ENCODE results near the gene THSD7A.

Gene THSD7A, protein sequence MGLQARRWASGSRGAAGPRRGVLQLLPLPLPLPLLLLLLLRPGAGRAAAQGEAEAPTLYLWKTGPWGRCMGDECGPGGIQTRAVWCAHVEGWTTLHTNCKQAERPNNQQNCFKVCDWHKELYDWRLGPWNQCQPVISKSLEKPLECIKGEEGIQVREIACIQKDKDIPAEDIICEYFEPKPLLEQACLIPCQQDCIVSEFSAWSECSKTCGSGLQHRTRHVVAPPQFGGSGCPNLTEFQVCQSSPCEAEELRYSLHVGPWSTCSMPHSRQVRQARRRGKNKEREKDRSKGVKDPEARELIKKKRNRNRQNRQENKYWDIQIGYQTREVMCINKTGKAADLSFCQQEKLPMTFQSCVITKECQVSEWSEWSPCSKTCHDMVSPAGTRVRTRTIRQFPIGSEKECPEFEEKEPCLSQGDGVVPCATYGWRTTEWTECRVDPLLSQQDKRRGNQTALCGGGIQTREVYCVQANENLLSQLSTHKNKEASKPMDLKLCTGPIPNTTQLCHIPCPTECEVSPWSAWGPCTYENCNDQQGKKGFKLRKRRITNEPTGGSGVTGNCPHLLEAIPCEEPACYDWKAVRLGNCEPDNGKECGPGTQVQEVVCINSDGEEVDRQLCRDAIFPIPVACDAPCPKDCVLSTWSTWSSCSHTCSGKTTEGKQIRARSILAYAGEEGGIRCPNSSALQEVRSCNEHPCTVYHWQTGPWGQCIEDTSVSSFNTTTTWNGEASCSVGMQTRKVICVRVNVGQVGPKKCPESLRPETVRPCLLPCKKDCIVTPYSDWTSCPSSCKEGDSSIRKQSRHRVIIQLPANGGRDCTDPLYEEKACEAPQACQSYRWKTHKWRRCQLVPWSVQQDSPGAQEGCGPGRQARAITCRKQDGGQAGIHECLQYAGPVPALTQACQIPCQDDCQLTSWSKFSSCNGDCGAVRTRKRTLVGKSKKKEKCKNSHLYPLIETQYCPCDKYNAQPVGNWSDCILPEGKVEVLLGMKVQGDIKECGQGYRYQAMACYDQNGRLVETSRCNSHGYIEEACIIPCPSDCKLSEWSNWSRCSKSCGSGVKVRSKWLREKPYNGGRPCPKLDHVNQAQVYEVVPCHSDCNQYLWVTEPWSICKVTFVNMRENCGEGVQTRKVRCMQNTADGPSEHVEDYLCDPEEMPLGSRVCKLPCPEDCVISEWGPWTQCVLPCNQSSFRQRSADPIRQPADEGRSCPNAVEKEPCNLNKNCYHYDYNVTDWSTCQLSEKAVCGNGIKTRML (N-terminal part only)

DNA sequence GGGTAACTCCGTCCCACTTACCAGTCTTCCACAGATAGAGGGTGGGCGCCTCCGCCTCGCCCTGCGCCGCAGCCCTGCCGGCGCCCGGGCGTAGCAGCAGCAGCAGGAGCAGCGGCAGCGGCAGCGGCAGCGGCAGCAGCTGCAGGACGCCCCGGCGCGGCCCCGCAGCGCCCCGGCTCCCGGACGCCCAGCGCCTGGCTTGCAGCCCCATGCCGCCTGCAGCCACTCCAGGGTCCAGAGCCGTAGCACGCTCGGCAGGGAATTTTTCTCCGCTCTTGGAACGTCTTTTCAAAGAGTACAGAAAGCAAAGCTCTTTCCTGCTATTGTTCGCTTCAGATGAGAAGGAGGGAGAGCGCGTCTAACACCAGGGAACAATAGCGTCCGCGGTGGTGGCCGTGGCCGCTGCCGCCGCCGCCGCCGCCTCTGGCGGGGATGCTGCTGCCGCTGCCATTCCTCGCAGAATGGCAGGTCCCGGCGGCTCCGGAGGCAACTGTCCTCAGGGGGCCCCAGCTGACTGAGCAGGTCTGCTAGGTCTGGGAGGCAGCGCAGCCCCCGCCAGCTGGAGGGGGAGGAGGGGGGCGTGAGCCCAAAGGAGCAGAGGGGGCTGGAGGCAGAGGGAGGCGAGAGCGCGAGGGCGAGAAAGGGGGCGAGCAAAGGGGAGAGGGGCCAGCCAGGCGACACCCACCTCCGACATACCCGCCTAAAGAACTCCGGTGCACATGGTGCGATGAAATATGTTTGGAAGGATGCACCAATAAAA is at the start of gene THSD7A:
Gene THSD7A (minus strand): TSS at position 463 of the 760 bp plus-strand sequence. CDS start 252 bp downstream, at position 211.
- FAIRE-seq, result no peak

DNA sequence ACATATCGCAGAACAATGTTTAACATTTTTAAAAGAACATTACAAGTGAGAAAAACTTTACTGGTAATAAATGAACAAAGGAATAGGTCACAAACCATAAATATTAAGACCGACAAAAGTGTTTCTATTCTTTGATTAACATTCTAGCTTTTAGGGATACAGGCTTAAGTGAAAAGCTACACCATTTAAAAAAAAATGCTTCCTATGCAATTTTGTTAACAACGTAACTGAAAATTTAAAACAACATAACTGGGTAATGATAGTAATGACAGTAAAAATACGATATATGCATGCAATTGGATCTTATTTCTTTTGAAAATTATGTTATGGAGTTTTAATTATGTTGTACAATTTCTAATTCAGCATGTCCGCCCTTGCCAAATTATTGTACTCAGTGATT is 49.7 kb upstream of the THSD7A start:
- peak; percentile 31 for FAIRE-seq

DNA sequence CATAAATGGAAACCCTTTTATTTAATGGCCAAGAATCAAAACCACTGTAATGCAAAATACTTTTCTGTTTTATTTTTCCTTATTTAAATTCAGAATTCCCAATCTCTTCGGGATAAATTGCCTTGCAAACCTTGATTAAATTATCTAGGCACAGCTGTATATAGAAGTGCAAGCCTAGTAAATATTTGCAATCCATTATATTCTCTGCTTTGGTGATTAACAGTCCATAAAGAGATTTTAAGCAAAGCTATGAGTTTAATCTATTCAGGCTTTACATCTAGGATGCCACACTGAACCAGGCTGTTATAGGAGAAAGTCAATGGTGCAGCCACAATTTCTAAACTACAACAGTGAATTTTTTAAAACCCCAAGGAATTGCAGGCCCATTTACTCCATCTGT is 43.6 kb upstream of the THSD7A start:
- no peak for FAIRE-seq

DNA sequence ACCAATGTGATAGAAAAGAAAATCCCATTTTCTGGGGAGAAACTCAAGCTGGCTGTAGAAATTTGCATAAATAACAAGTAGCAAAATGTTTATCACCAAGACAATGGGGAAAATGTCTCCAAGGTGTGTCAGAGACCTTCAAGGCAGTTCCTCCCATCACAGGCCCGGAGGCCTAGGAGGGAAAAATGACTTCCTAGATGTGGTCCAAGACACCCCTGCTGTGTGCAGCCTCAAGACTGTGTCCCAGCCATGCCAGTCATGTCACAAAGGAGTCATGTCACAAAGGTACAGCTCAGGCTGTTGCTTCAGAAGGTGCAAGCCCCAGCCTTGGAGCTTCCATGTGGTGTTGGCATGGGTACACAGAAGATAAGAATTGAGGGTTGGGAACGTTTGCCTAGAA is 33.7 kb upstream of the THSD7A start:
- FAIRE-seq, result no peak

DNA sequence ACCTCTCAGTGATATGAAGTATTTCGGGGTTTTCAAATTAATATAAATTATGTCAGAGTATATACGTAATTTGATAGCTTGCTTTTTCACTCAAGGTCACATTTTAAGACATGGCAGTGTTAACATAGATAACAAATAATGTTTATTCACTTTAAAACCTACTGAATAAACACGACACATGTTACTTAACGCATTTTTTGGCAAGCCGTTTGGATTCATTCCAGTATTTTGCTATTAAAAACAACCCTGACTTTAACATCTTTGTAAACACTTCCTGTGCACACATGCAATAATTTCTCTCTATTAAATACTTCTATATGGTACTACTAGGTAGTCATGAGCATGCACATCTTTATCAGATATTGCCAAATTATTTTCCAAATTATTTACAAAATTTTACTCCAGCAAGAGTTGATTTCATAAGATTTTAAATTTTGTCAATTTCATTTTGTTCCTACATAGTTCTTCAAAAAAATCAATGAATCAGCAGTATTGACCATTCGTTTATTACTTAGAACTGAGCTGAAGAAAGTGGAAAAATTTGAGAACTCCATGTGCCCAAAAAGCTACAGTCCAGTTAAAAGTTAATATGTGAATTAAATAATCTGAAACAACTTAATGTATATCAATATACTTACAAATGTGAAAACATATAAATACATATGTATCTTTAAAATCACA is 26.8 kb upstream of the THSD7A start:
- FAIRE-seq, result no peak

DNA sequence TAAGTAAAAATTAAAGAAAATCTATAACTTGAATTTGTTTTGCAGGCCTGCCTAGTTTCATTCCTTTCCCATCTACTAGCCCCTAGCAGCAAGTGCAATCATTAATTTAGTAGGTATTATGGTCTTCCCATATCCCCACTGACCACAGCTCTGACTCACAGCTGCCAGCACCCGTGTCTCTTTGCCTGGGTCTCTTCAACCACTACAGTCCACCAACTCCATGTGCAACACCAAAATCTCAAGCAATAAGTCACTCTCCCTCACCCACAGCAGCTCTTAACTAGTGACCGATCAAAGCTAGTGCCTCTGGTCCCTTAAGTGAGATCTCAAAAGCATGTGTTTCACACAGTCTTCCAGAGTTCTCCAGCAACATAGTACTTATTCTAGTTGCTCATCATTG is 26.0 kb upstream of the THSD7A start:
- no peak for FAIRE-seq

DNA sequence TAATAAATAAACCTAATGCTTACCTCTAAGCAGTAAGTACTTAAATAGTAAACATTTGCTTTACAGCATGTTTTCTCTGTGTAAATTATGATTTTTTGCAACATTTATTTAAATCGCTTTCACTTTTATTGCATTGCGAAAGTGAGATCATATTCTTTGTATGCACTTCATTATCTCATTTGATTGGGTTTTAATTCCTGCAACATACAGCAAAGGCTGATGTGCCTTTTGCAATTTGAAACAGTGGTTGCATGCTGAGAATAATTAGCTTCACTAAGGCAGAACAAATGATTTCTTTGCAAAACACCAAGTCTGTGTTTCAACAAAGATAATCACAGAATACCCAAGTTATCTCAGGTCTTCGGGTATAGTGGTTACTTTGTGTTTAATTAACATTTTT is 16.3 kb upstream of the THSD7A start:
- no peak for FAIRE-seq

DNA sequence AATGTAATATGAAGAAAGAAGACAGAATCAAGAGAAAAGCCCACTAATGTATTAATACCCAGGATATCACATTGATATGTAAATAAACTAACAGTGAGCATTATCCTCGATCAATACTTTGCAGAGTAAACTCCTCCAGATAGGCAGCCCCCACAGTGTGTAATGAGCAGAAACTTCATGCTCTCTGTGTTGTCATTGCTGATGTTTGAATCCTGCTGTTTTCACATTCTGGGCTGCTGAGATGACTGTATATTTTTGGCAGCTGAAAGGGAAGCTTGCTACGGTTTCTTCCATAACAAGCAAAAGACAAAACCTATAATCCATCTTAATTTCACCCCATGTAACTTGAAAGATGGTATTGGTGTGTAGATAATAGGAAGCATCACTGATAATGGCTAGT is 15.3 kb upstream of the THSD7A start:
- no peak for FAIRE-seq

DNA sequence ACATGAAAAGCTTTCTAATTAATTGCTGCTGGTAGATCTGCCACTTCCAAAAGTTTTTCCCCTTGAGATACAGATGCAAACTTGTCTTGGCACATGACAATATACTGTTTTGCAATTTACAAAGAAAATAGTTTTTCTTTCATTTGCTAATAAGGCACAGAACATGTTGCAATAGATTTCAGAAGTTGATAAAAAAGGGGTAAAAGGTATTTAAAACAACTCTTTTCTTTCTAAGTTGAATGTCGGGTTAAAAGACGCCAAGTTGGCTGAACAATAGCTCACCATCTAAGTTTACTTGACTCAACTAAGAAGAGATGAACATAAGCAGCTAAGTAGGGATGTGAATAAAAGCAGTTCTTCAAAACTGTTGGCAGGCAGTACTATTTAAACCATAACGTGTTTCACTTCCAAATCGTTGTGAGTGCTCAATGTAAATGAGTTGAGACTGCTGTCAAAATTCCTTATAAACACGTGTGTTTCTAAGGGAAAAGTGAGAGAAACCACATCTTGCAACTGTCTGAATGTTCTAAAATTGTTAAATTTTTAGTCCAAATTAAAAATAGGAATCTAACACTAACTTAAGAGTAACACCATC is 14.5 kb upstream of the THSD7A start:
- FAIRE-seq, result no peak

DNA sequence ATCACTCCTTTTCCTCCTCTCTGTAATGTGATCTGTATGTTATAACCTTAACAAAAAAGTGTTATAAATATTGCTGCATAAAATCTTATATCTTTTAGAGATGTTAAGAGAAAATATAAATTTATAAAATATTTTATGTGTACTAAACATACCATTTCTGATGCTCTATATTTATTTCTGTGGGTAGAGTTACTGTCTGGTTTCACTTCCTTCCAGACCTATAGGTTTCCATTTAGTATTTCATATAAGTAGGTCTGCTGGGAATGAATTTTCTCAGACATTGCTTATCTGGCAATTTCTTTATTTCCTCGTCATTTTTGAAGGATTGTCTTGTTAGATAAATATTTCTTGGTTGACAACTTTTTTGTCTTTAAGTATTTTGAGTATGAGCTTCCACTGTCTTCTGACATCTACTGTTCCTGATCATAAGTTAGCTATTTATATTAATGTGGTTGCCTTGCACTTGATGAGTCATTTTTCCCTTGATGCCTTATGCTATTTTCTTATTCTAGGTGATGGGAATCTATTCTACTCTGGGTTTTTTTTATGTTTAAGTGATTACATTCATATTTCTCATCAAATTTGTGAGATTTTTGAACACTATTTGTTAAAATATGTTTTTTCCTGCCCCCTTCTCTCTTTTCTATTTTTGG is 11.2 kb upstream of the THSD7A start:
- FAIRE-seq, result no peak

DNA sequence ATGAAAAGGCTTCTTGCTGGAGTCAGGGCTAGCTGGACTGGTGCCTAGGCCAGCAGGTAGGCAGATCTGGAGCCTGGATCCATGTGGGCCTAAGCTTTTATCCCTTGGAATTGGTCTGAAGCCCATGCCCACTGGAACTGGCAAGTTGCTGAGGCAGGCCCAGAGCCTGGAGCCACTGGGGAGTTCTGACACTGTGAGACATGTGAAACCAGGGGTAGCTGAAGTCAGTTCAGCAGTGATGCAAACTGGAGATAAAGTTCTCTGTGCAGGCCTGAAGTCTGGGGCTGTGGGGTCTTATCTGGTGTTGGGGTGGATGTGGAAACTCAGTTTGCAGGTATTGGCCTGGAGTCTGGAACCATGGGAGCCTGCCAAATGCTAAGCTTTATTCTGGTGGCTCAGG is 9.7 kb upstream of the THSD7A start:
- FAIRE-seq, result no peak

DNA sequence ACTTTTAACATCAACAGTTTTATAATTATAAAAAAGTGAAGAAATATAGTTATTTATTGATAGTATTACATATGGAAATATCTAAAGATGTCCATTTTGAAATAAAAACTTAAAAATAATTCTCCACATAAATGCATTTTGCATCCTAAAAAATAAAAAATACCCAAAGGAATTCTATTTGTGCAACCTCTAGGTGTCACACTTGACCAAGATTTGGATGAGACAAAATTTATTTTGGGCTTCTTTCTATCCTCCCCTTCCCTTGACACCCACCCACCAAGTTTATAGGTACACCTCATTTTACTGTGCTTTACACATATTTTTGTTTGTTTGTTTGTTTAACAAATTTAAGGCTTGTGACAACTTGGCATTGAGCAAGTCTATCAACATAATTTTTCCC is 3.3 kb upstream of the THSD7A start:
- FAIRE-seq, result peak; percentile 89

DNA sequence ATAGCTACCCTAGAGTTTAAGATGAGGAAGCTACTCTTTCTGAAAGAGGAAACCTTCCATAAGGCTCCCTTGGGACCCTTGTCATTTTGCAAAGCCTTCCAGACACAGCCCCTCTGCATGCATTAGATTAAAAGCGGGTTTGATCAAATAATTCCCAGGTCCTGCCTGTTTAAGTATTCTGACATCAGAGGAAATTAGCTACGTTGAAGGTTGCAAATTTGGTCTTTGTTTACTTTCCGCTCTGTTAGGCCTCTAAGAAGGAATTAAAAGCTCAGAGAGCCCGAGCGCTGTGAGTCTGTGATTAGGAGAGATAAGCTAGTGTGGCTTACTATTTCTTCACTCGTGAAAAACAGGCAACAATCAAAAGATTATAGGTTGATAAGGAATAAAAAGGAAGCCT is 1.4 kb upstream of the THSD7A start:
- FAIRE-seq, result no peak

DNA sequence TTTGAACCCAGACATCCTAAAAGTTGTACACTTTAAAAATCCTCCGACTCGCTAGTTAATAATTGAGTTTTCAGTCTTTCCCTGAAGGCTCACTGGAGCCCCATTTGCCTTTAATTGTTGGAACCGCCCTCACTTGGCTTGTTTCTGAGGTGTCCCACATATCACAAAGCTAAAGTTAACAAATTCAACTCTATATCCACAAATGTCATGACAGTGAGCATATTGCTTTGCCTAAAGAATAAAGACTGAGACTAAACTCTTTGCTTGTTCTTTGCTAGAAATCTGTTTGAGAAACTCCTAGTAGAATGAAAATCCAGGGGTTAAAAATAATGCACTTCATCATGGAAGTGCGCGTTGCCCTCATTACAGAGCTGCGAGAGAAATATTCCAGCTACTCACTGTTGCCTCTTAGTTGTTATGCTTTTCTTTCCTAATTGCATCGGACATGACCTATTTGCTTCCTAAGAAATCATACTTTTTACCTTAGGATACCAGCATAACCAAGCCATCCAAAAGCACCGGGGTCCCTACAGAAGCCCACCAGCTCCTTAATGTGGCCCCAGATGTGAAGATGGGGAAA is 752 bp downstream of the THSD7A start:
- no peak for FAIRE-seq

DNA sequence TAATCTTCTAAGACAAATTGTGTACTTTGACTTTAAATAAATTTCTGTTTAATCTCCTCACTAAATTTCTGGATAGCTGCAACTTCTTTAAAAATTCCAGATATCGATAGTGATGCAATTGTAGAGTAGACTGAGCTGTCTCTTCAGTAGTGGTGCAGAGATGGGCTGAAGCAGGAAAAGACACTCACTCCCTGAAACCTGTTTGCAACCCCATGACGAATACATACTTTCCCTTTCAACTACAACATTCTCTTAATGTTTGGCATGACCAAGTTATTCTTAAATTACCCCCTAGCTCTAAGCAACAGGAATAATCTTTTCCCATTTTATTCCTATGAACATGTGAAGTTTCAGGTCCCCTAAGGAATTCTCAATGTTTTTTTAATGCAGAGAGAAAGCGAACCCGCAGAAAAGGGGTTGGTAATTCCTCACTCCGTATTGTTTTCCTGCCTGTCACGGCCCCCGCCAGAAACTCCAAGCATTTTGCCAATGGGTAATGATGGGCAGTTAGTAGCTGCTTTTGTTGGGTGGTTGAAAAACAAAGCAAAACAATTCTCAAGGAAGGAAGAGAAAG is 1.3 kb downstream of the THSD7A start:
- FAIRE-seq, result no peak

DNA sequence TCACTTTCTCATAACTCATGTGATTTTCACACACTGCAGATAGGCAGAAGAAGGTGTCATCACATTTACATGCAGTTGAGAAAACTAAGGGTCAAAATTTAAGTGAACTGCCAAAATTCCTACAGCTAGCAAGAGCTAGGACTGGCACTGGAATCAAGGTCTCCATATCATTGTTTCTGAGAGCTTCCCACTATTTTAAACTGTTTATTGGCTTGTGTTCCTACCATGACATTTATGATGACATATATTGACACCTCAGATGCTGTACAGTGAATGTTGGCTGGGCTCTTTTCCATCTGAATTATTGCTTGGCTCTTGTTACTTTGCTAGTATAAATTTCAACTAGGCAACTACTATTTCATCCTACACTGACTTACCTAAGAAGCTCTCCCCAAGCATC is 2.0 kb downstream of the THSD7A start:
- no peak for FAIRE-seq

DNA sequence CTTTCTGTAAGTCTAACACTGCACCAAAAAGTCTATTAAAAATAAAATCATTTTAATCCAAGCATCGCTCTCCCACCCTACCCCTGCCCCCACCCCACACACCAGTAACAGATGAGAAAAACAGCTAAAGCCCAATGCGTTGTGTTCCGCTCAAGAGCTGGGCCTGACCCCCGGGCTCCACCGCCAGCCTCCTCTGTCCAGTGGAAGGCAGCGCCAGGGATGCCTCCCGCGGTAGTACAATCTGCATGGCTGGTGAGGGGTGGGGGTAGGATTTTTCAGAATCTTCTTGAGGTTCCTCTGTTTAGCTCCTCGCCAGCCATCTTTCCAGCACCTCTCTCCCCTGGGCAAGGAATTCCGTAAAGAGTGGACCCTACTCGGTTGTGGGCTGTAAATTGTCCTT is 12.1 kb downstream of the THSD7A start:
- no peak for FAIRE-seq

DNA sequence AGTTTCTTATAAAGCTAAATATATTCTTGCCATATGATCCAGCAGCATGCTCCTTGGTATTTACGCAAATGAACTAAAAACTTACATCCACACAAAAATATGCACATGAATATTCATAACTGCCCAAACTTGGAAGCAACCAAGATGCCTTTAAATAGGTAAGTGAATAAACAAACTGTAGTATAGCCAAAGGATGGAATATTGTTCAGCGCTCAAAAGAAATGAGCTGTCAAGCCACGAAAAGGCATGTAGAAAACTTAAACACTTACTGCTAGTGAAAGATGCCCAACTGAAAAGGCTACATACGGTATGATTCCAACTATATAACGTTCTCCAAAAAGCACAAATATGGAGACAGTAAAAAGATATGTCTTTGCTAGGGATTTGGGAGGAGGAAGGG is 12.7 kb downstream of the THSD7A start:
- no peak for FAIRE-seq

DNA sequence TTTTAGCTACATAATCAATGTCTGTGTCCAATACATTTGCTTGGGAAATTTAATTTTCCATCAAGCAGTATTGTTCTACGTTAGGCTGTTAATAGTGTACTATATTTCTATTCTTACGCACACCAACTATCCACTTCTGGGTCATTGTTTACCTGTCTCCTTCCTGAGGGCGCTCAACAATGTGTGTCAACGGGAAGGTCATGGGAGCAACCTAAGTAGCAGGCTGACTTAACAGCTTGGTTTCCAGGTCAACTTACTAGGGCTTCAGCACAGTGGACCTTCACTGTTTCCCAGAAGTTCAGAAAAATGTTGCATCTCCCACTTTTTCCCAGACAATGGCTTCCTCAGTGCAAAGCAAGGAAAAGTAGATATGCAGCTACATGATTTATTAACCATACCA is 13.7 kb downstream of the THSD7A start:
- no peak for FAIRE-seq

DNA sequence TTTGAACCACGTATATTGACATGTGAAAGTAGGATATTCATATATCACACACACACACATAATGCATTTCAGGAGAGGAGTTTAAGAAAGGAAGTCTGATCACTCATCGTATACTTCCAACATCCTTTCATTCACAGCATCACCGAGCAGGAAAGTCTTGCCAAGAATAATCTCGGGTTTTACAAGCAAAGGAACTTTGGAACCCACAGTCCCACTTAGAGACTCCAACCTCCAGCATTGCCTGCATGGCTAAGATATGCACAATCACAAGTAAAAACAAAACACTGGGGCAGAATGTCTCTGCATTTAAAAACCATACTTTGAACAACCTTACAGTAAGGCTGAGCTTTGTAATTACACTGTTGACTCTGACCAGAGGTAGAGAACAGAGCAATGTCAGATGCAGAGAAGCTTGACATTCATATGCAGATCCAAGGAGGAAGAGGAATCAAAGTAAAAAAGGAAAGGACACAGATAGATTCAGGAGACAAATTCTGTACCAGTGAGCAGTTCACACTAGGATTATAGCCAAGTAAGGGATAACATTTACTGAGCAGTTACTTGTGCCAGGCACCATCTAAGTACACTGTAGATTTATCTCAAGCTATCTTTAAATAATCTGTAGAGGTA is 14.8 kb downstream of the THSD7A start:
- FAIRE-seq, result no peak

All from G401.6 (cell line).